ENCODE measurements around the gene MAD1L1.

The MAD1L1 gene

GRCh38 chr7:1901431-1902210 is 331.1 kb downstream of the MAD1L1 start:
- no peak for DNase-seq (ENCODE audit: low read depth, low spot score)

GRCh38 chr7:1900847-1901246 is 331.9 kb downstream of the MAD1L1 start:
- DNase-seq (ENCODE audit: low read depth, low spot score) = no peak

- DNase-seq (ENCODE audit: low read depth, low spot score) = no peak
These were observed 332.6 kb downstream of the MAD1L1 start for GRCh38 chr7:1899951-1900762.

GRCh38 chr7:1899196-1899595 is 333.5 kb downstream of the MAD1L1 start:
- no peak for DNase-seq (ENCODE audit: low read depth, low spot score)

GRCh38 chr7:1898628-1899185 is 334.0 kb downstream of the MAD1L1 start:
- DNase-seq (ENCODE audit: low read depth, low spot score) = no peak

GRCh38 chr7:1897861-1898627 is 334.7 kb downstream of the MAD1L1 start:
- DNase-seq (ENCODE audit: low read depth, low spot score) = no peak

GRCh38 chr7:1897076-1897860 is 335.5 kb downstream of the MAD1L1 start:
- DNase-seq (ENCODE audit: low read depth, low spot score) = no peak

GRCh38 chr7:1895664-1896515 is 336.9 kb downstream of the MAD1L1 start:
- no peak for DNase-seq (ENCODE audit: low read depth, low spot score)

GRCh38 chr7:1894906-1895663 is 337.7 kb downstream of the MAD1L1 start:
- DNase-seq (ENCODE audit: low read depth, low spot score) = no peak

GRCh38 chr7:1894313-1894900 is 338.3 kb downstream of the MAD1L1 start:
- no peak for DNase-seq (ENCODE audit: low read depth, low spot score)

- no peak for DNase-seq (ENCODE audit: low read depth, low spot score)
These were observed 339.3 kb downstream of the MAD1L1 start for GRCh38 chr7:1893451-1893850.

- DNase-seq (ENCODE audit: low read depth, low spot score) = no peak
These were observed 339.7 kb downstream of the MAD1L1 start for GRCh38 chr7:1893036-1893435.

- no peak for DNase-seq (ENCODE audit: low read depth, low spot score)
These were observed 340.5 kb downstream of the MAD1L1 start for GRCh38 chr7:1892011-1892965.

GRCh38 chr7:1890289-1891235 is 342.2 kb downstream of the MAD1L1 start:
- DNase-seq (ENCODE audit: low read depth, low spot score) = no peak

- no peak for DNase-seq (ENCODE audit: low read depth, low spot score)
These were observed 343.1 kb downstream of the MAD1L1 start for GRCh38 chr7:1889556-1890181.

- DNase-seq (ENCODE audit: low read depth, low spot score) = no peak
These were observed 343.7 kb downstream of the MAD1L1 start for GRCh38 chr7:1889091-1889490.
